Heart right ventricle (tissue), 16 donors: ENCODE results near the gene MKI67. TPM values are rescaled to one million over a fixed set of nuclear protein-coding genes. Genes with fewer than 3 reads are reported as not detected.

ENCODE experiments used
- ATAC-seq, 8 donors: fragments of 200-7000 bp; cut with Tn5 transposase; one replicate each; pipeline ENCODE4 v1.9.1; 2020; ENCODE audit warnings: mild to moderate bottlenecking in 8 of 8, moderate library complexity in 8 of 8, moderate number of reproducible peaks in 1 of 8
- DNase-seq, 2 donors: peaks; one replicate each; pipeline ENCODE4 v3.0.0-alpha.2; 2020
- H3K27ac ChIP-seq, 10 donors: fragments of 200-600 bp; sonication (generic) in 2 of 10; one replicate each; pipeline versions ENCODE4 v1.5.0 to v1.8.0; 2020 to 2022; ENCODE audit warnings: mild to moderate bottlenecking in 3 of 10
- H3K27me3 ChIP-seq, 7 donors: fragments of 200-600 bp; one replicate each; pipeline ENCODE4 v1.8.0; 2021 to 2022; ENCODE audit warnings: mild to moderate bottlenecking in 2 of 7
- H3K36me3 ChIP-seq, 9 donors: fragments of 200-600 bp; sonication (generic) in 1 of 9; one replicate each; pipeline versions ENCODE4 v1.5.0 to v1.8.0; 2020 to 2022; ENCODE audit warnings: mild to moderate bottlenecking in 2 of 9
- H3K4me1 ChIP-seq, 9 donors: fragments of 200-600 bp; sonication (generic) in 1 of 9; one replicate each; pipeline versions ENCODE4 v1.5.0 to v1.8.0; 2020 to 2022; ENCODE audit warnings: mild to moderate bottlenecking in 4 of 9
- H3K4me3 ChIP-seq, 10 donors: fragments of 200-600 bp; sonication (generic) in 2 of 10; one replicate each; pipeline versions ENCODE4 v1.5.0 to v1.8.0; 2020 to 2022; ENCODE audit warnings: mild to moderate bottlenecking in 7 of 10, moderate library complexity in 2 of 10
- H3K9me3 ChIP-seq, 11 donors: fragments of 200-600 bp in 10 of 11; sonication (generic) in 2 of 11; one replicate each; pipeline versions ENCODE4 v1.5.0 to v1.8.0; 2013 to 2022; ENCODE audit warnings: mild to moderate bottlenecking in 2 of 11, control low read depth in 1 of 11, moderate library complexity in 1 of 11
- CTCF ChIP-seq, 9 donors: fragments of 200-600 bp; sonication (generic) in 2 of 9; IDR thresholded peaks; one replicate each; pipeline versions ENCODE4 v1.5.0 to v1.8.0; 2021 to 2022; ENCODE audit warnings: antibody characterized with exemption in 9 of 9, mild to moderate bottlenecking in 5 of 9, moderate library complexity in 1 of 9
- WGBS, 2 donors: extraction: QIAGEN DNeasy Blood & Tissue Kit; methylation state at CpG; one replicate each; pipeline ENCODE4 v1.1.7; 2013; ENCODE audit warnings: inconsistent platforms in 1 of 2; 5-methylcytosine and 5-hydroxymethylcytosine counted together
- intact Hi-C, 10 donors: fragments of 100-400 bp; cut with DNase I; formaldehyde crosslinking; loops; one replicate each; pipeline versions ENCODE4 v1.11.1 to v1.14.2; 2022
- polyA plus RNA-seq, 2 donors: library from polyadenylated mRNA; stranded (reverse); fragments of 200-250 nt; gene quantifications; one replicate each; pipeline ENCODE4 v1.2.3, GENCODE V29; 2013
- total RNA-seq, 10 donors: library from RNA; stranded (reverse); fragmentation: NEBNext Ultra II Directional in 3 of 10; extraction: Animal tissue kit (Norgen Biotek cat#: 25700) in 3 of 10; gene quantifications; one replicate each; pipeline versions ENCODE4 v1.2.1 to v1.2.4, GENCODE V29; 2021 to 2023
- donor health status: Arrhythmogenic right ventricular cardiomyopathy.
- donor health status: ischemic (EF 13 %, LVEDD 7.1; RV severe dilation, severe dysfunction).
- donor health status: healthy with polysubstance abuse.
- donor health status: DM: no; HTN: yes; CAD: no.
- donor health status: DM: no; HTN: no; CAD: no.
- donor health status: ischemic (EF 25% LVEDD 6.9; RV normal size, moderate dysfunction).
- donor health status: ischemic (EF 25% LVEDD 5.7; RV mildly dilated, moderate dysfunction).
- donor health status: healthy.
- donor health status: DM: yes; HTN: yes; CAD: no.
- donor health status: Ischemic cardiomyopathy.
- donor health status: ischemic (EF 35%, LVEDD 5.7; RV mildly dilated, moderate dysfunction).
- donor health status: nonischemic (EF 11% LVEDD 7.7; RV severe dilation, severe dysfunction).
- donor health status: DM: yes; HTN: yes; CAD: no.
- donor health status: PGD.
- donor health status: ischemic (EF 29% LVEDD 5.4; RV normal size, mild dysfunction).
- donor health status: nonischemic (EF 23%, LVEDD 6.1; RV moderate dilation, normal function).

The MKI67 gene
- total and polyA plus RNA-seq, 12 donors: 0.09 to 19.1 (median 0.42) TPM

DNA sequence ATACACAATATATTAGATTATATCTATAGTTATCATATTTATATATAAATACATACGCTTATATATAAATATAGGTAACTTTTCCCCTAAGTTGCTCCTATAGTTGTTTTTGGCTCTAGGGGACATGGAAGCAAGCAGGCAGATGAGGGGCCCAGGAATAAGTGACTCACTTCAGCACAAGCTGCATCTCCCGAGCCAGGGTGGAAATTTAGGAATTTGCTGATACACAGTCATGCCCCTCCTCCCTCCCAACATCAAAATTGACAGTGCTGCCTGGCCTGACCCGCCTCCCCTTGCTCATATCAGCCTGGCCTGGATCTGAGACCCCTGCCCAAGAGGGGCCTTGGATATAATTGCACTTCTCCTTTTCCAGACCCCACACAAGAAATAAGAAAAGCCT, 33.8 kb downstream of the MKI67 start:
- TF ChIP-seq CTCF (IDR thresholded peaks at IDR 0.05): no peak
- Histone ChIP-seq H3K27ac (no peak overlapping the region), H3K4me3 (no peak overlapping the region), H3K36me3 (peaks cover 0 to 4% (median 0%) of the 10 kb centered on the region in 9 donors), H3K27me3 (peaks cover 0 to 26% (median 10%) of the 10 kb centered on the region in 7 donors), H3K4me1 (no peaks in the 10 kb centered on the region), H3K9me3 (no peaks in the 10 kb centered on the region)
- DNase-seq (no peak), ATAC-seq (no peak)
- 85 to 92% methylated on average over 3 of the region's 3 CpGs for WGBS, 2 donors
- intact Hi-C loops: no loop called here

DNA sequence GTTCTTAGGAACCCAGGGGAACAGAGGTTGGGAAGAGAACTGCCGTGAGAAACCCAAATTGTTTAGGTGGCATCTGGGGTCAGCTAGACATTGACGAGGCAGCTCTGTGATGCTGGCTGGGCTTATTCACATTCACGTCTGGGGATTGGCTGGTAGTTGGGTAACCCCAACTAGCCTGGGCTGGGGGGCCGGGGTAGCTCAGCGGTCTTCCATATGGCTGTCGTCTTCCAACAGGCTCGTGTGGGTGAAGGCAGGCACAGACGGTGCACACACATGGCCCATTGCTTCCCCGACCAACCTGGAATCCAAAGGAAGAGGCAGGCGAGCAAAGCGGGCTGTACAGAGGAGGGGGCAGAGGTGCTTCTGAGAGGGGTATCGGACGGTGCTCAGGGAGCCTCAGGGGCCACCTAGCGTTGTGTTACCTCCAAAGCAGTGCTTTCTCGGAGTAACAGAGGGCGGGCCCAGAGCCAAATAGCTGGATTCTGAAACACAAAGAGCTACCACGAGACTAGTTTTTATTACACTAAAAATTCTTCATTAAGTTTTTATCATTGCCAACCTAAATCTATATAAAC, 34.5 kb downstream of the MKI67 start:
- DNase-seq: no peak
- 65 to 74% methylated on average over 17 of the region's 17 CpGs for WGBS, 2 donors

GRCh38 chr10:128087884-128088709, 38.1 kb downstream of the MKI67 start:
- TF ChIP-seq CTCF (IDR thresholded peaks at IDR 0.05): no peak
- 55 to 61% methylated on average over 12 of the region's 12 CpGs for WGBS, 2 donors
- H3K27ac ChIP-seq: no peak overlapping the region
- peaks cover 0 to 26% (median 10%) of the 10 kb centered on the region in 7 donors for H3K27me3 ChIP-seq
- H3K4me3 ChIP-seq: no peak overlapping the region
- H3K36me3 ChIP-seq: peaks cover 0 to 26% (median 15%) of the 10 kb centered on the region in 9 donors
- peaks cover 0 to 4% (median 0%) of the 10 kb centered on the region in 9 donors for H3K4me1 ChIP-seq
- ATAC-seq (no peak), DNase-seq (no peak)
- intact Hi-C loops: no loop called here
- no peaks in the 10 kb centered on the region for H3K9me3 ChIP-seq

More for the DNA sequence above, 34.5 kb downstream of the MKI67 start:
- Histone ChIP-seq H3K4me3 (no peak overlapping the region), H3K9me3 (no peaks in the 10 kb centered on the region), H3K4me1 (peaks cover 0 to 4% (median 0%) of the 10 kb centered on the region in 9 donors), H3K36me3 (no peaks in the 10 kb centered on the region), H3K27me3 (peaks cover 0 to 26% (median 10%) of the 10 kb centered on the region in 7 donors), H3K27ac (no peak overlapping the region)
- TF ChIP-seq CTCF (IDR thresholded peaks at IDR 0.05): no peak
- ATAC-seq: no peak
- intact Hi-C loops: no loop called here

GRCh38 chr10:128087146-128087883, 38.9 kb downstream of the MKI67 start:
- Histone ChIP-seq H3K36me3 (peaks cover 0 to 34% (median 15%) of the 10 kb centered on the region in 9 donors), H3K4me3 (no peak overlapping the region), H3K27me3 (peaks cover 0 to 21% (median 10%) of the 10 kb centered on the region in 7 donors), H3K27ac (no peak overlapping the region), H3K4me1 (peaks cover 0 to 4% (median 0%) of the 10 kb centered on the region in 9 donors), H3K9me3 (no peaks in the 10 kb centered on the region)
- TF ChIP-seq CTCF (IDR thresholded peaks at IDR 0.05): no peak
- ATAC-seq: no peak
- no peak for DNase-seq
- WGBS, 2 donors: 76 to 78% methylated on average over 7 of the region's 7 CpGs
- intact Hi-C loops: no loop called here
